HG02798 (cell line): ENCODE results near the gene ATCAY.
"Not testable (repeated sequence)": the region's sequence is repeated elsewhere in the genome, so short reads cannot be mapped to it uniquely, and the experiment has no call there.

Source experiments
- ATAC-seq: cut with Tn5 transposase; IDR thresholded peaks from one replicate; pipeline ENCODE4 v1.9.1; 2021; ENCODE audit warnings: mild to moderate bottlenecking; ENCODE audit not compliant: unreplicated experiment, poor library complexity

The ATCAY gene

GRCh38 chr19:3944018-3944721 is 63.7 kb downstream of the ATCAY start:
- no peak for ATAC-seq

- no peak for ATAC-seq
Observed at GRCh38 chr19:3945838-3946237, 65.4 kb downstream of the ATCAY start.

- not testable (repeated sequence) for ATAC-seq
Observed at GRCh38 chr19:3947316-3947933, 66.9 kb downstream of the ATCAY start.

GRCh38 chr19:3949294-3949693 is 68.8 kb downstream of the ATCAY start:
- ATAC-seq = no peak

- no peak for ATAC-seq
Observed at GRCh38 chr19:3949997-3950859, 69.7 kb downstream of the ATCAY start.

GRCh38 chr19:3950871-3951861 is 70.7 kb downstream of the ATCAY start:
- no peak for ATAC-seq

- ATAC-seq = not testable (repeated sequence)
Observed at GRCh38 chr19:3952755-3953276, 72.3 kb downstream of the ATCAY start.

- no peak for ATAC-seq
Observed at GRCh38 chr19:3954107-3954506, 73.6 kb downstream of the ATCAY start.

- not testable (repeated sequence) for ATAC-seq
Observed at GRCh38 chr19:3955276-3955675, 74.8 kb downstream of the ATCAY start.

GRCh38 chr19:3955688-3956087 is 75.2 kb downstream of the ATCAY start:
- ATAC-seq = no peak

- ATAC-seq = no peak
Observed at GRCh38 chr19:3958836-3959765, 78.6 kb downstream of the ATCAY start.

- ATAC-seq = no peak
Observed at GRCh38 chr19:3959766-3960131, 79.3 kb downstream of the ATCAY start.

GRCh38 chr19:3961007-3961406 is 80.5 kb downstream of the ATCAY start:
- ATAC-seq = no peak

GRCh38 chr19:3963458-3964255 is 83.2 kb downstream of the ATCAY start:
- no peak for ATAC-seq

- no peak for ATAC-seq
Observed at GRCh38 chr19:3964256-3965194, 84.0 kb downstream of the ATCAY start.

GRCh38 chr19:3966051-3967017 is 85.8 kb downstream of the ATCAY start:
- no peak for ATAC-seq
